MCF 10A (cell line): ENCODE results near the gene TK1. TPM values are rescaled to one million over a fixed set of nuclear protein-coding genes. Genes with fewer than 3 reads are reported as not detected.

ENCODE experiments used
- BruUV-seq: library from RNA; stranded (reverse); fragments of 400-500 nt; replicated peaks from 2 replicates; lab custom pipeline; 2021; lab: Mats Ljungman, UMichigan
- CTCF ChIA-PET: fragments of 300-600 bp; sonication (Branson Sonifier 250); formaldehyde crosslinking; extraction: SDS; loops from one replicate; lab custom pipeline; 2021; ENCODE audit warnings: antibody characterized with exemption, inconsistent platforms; lab: Yijun Ruan, JAX
- POLR2A ChIA-PET: fragments of 300-600, 350-650 bp; sonication (Branson Sonifier 250); formaldehyde crosslinking; extraction: SDS; loops from one replicate; lab custom pipeline; 2020; ENCODE audit warnings: antibody characterized with exemption, inconsistent platforms; lab: Yijun Ruan, JAX
- DNase-seq: peaks from one replicate; pipeline ENCODE4 v3.0.0-alpha.2; 2018; ENCODE audit not compliant: unreplicated experiment
- H3K27ac Mint-ChIP-seq: one replicate; pipeline ENCODE4 v1.8.0; 2022; ENCODE audit warnings: mild to moderate bottlenecking, low read depth, mixed read lengths; ENCODE audit not compliant: unreplicated experiment
- H3K27me3 Mint-ChIP-seq: one replicate; pipeline ENCODE4 v1.8.0; 2022; ENCODE audit warnings: mixed read lengths; ENCODE audit not compliant: insufficient read depth, unreplicated experiment
- H3K36me3 Mint-ChIP-seq: one replicate; pipeline ENCODE4 v1.8.0; 2022; ENCODE audit warnings: mild to moderate bottlenecking, moderate library complexity, mixed read lengths; ENCODE audit not compliant: insufficient read depth, unreplicated experiment
- H3K4me1 Mint-ChIP-seq: one replicate; pipeline ENCODE4 v1.8.0; 2022; ENCODE audit warnings: mixed read lengths; ENCODE audit not compliant: insufficient read depth, unreplicated experiment
- H3K4me3 Mint-ChIP-seq: one replicate; pipeline ENCODE4 v1.8.0; 2022; ENCODE audit warnings: mild to moderate bottlenecking, moderate library complexity, mixed read lengths; ENCODE audit not compliant: unreplicated experiment
- H3K9me3 Mint-ChIP-seq: one replicate; pipeline ENCODE4 v1.8.0; 2022; ENCODE audit warnings: mixed read lengths; ENCODE audit not compliant: unreplicated experiment
- CTCF ChIP-seq: fragments of 200-600 bp; IDR thresholded peaks from one replicate; pipeline ENCODE4 v1.8.0; 2022; ENCODE audit warnings: antibody characterized with exemption, mild to moderate bottlenecking; ENCODE audit not compliant: unreplicated experiment
- intact Hi-C: fragments of 100-400 bp; cut with micrococcal nuclease; formaldehyde crosslinking; loops from 2 replicates; pipeline ENCODE4 v1.14.1; 2022
- total RNA-seq: library from RNA; stranded (reverse); gene quantifications from 2 replicates; pipeline ENCODE4 v1.2.3, GENCODE V29; 2022

Gene TK1
- total RNA-seq, 1 experiment from 2014 or later: 21.4 TPM

GRCh38 chr17:78137392-78138203 is 49.3 kb downstream of the TK1 start:
- ChIA-PET POLR2A (no interaction called here), CTCF (interaction anchor here (0.6 kb wide), 2 partner anchors 49 to 236 kb away, joined by 3 to 4 read pairs; partner anchors contain the start of gene TK1)
- BruUV-seq: no TSS peak
- TF ChIP-seq CTCF: peak; percentile 58
- H3K4me1 Mint-ChIP-seq: peaks cover 6% of the 10 kb centered on the region
- no peaks in the 10 kb centered on the region for H3K9me3 Mint-ChIP-seq
- peaks cover 13% of the 10 kb centered on the region for H3K27me3 Mint-ChIP-seq
- H3K27ac Mint-ChIP-seq: no peak overlapping the region
- H3K36me3 Mint-ChIP-seq: no peaks in the 10 kb centered on the region
- DNase-seq: no peak
- intact Hi-C loops: no loop called here
- H3K4me3 Mint-ChIP-seq: no peak overlapping the region

- intact Hi-C loops: no loop called here
- Mint-ChIP-seq H3K27me3 (peaks cover 13% of the 10 kb centered on the region), H3K36me3 (no peaks in the 10 kb centered on the region), H3K4me1 (peaks cover 6% of the 10 kb centered on the region), H3K4me3 (no peak overlapping the region), H3K9me3 (no peaks in the 10 kb centered on the region), H3K27ac (no peak overlapping the region)
- BruUV-seq: no TSS peak
- ChIA-PET CTCF (interaction anchor here (0.6 to 1.5 kb wide), 4 partner anchors 22 to 105 kb away, joined by 3 to 8 read pairs (median 4); partner anchors contain the start of genes AFMID and TK1), POLR2A (interaction anchor here (1.0 kb wide), 1 partner anchor 33 kb away, joined by 3 read pairs; no protein-coding TSS in a partner anchor)
- no peak for TF ChIP-seq CTCF
- DNase-seq: no peak
Observed at GRCh38 chr17:78135858-78136500, 50.9 kb downstream of the TK1 start.

- DNase-seq: no peak
- ChIA-PET POLR2A (interaction anchor here (1.0 kb wide), 1 partner anchor 34 kb away, joined by 3 read pairs; no protein-coding TSS in a partner anchor), CTCF (interaction anchor here (0.7 to 1.1 kb wide), 2 partner anchors 52 to 114 kb away, joined by 3 to 8 read pairs; partner anchors contain the start of genes AFMID and TK1)
- no peak overlapping the region for H3K27ac Mint-ChIP-seq
- no peak overlapping the region for H3K4me3 Mint-ChIP-seq
- no peak for TF ChIP-seq CTCF
- peaks cover 13% of the 10 kb centered on the region for H3K27me3 Mint-ChIP-seq
- no peaks in the 10 kb centered on the region for H3K9me3 Mint-ChIP-seq
- peaks cover under 1% of the 10 kb centered on the region for H3K4me1 Mint-ChIP-seq
- BruUV-seq: no TSS peak
- no peaks in the 10 kb centered on the region for H3K36me3 Mint-ChIP-seq
- intact Hi-C loops: no loop called here
Observed at GRCh38 chr17:78134899-78135385, 51.9 kb downstream of the TK1 start.
